Activated naive CD8-positive, alpha-beta T cell treated with anti-CD3 and anti-CD28 coated beads for 36 hours (primary cell): ENCODE data around the gene ALKBH4. TPM values are rescaled to one million over a fixed set of nuclear protein-coding genes. Genes with fewer than 3 reads are reported as not detected.
"Not testable (repeated sequence)": the region's sequence is repeated elsewhere in the genome, so short reads cannot be mapped to it uniquely, and the experiment has no call there.

ENCODE experiments used
- DNase-seq: peaks from one replicate; pipeline ENCODE4 v3.0.0; 2021
- H3K27ac Mint-ChIP-seq: one replicate; pipeline ENCODE4 v1.8.0; 2022; ENCODE audit warnings: mild to moderate bottlenecking, moderate library complexity, mixed read lengths
- H3K27me3 Mint-ChIP-seq: one replicate; pipeline ENCODE4 v1.8.0; 2022; ENCODE audit warnings: mild to moderate bottlenecking, mixed read lengths
- H3K36me3 Mint-ChIP-seq: one replicate; pipeline ENCODE4 v1.8.0; 2021; ENCODE audit warnings: mild to moderate bottlenecking, mixed read lengths
- H3K4me1 Mint-ChIP-seq: one replicate; pipeline ENCODE4 v1.8.0; 2021; ENCODE audit warnings: mixed read lengths
- H3K4me3 Mint-ChIP-seq: one replicate; pipeline ENCODE4 v1.8.0; 2022; ENCODE audit warnings: mild to moderate bottlenecking, moderate library complexity, mixed read lengths
- H3K9me3 Mint-ChIP-seq: one replicate; pipeline ENCODE4 v1.8.0; 2022; ENCODE audit warnings: mixed read lengths
- total RNA-seq, 2 experiments: library from RNA; stranded (reverse); gene quantifications; one replicate each; pipeline ENCODE4 v1.2.3, GENCODE V29; 2021

The ALKBH4 gene
- total RNA-seq, 2 experiments from 2014 or later = 8.8 to 10.1 TPM

GRCh38 chr7:102468478-102469350 is 4.1 kb upstream of the ALKBH4 start:
- Mint-ChIP-seq H3K4me1 (peaks cover 16% of the 10 kb centered on the region), H3K27ac (no peak overlapping the region), H3K27me3 (no peaks in the 10 kb centered on the region), H3K9me3 (no peaks in the 10 kb centered on the region), H3K4me3 (no peak overlapping the region), H3K36me3 (no peaks in the 10 kb centered on the region)
- DNase-seq = no peak

- no peak overlapping the region for H3K27ac Mint-ChIP-seq
- no peak overlapping the region for H3K4me3 Mint-ChIP-seq
- H3K27me3 Mint-ChIP-seq = no peaks in the 10 kb centered on the region
- H3K36me3 Mint-ChIP-seq = no peaks in the 10 kb centered on the region
- DNase-seq = no peak
- H3K4me1 Mint-ChIP-seq = peaks cover 20% of the 10 kb centered on the region
- no peaks in the 10 kb centered on the region for H3K9me3 Mint-ChIP-seq
Measured at GRCh38 chr7:102467581-102468477, 3.2 kb upstream of the ALKBH4 start.

GRCh38 chr7:102466097-102466496 is 1.4 kb upstream of the ALKBH4 start:
- Mint-ChIP-seq H3K36me3 (no peaks in the 10 kb centered on the region), H3K27ac (no peak overlapping the region), H3K4me3 (peak overlapping the region; percentile 93), H3K4me1 (peaks cover 20% of the 10 kb centered on the region), H3K27me3 (no peaks in the 10 kb centered on the region), H3K9me3 (no peaks in the 10 kb centered on the region)
- no peak for DNase-seq

- H3K27ac Mint-ChIP-seq = peak overlapping the region; percentile 81
- H3K4me3 Mint-ChIP-seq = peak overlapping the region; percentile 93
- no peaks in the 10 kb centered on the region for H3K9me3 Mint-ChIP-seq
- no peak for DNase-seq
- H3K27me3 Mint-ChIP-seq = no peaks in the 10 kb centered on the region
- peaks cover 20% of the 10 kb centered on the region for H3K4me1 Mint-ChIP-seq
- H3K36me3 Mint-ChIP-seq = no peaks in the 10 kb centered on the region
Measured at GRCh38 chr7:102463841-102464576, 654 bp downstream of the ALKBH4 start.

DNA sequence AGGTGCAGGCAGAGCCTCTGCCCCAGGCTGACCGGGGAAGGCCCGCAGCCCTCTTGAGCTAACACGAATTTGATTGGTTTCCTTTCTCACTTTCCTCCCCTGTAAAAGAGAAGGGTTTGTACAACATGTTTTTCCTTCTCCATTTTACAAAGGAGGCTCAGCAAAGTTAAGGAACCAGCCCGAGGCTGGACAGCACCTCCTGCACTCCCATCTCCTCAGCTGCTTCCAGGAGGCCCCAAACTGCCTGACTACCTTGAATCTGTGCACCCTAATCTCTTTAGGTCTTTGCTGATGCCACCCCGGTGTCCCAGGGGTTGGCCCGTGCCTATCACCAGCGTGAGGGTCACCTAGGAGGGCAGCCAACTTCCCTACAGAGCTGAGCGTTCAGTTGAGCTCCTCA is 4.2 kb downstream of the ALKBH4 start:
- H3K4me1 Mint-ChIP-seq = peaks cover 8% of the 10 kb centered on the region
- H3K27ac Mint-ChIP-seq = peak overlapping the region; percentile 19
- no peak for DNase-seq
- H3K4me3 Mint-ChIP-seq = no peak overlapping the region
- H3K36me3 Mint-ChIP-seq = peaks cover 2% of the 10 kb centered on the region
- H3K27me3 Mint-ChIP-seq = no peaks in the 10 kb centered on the region
- no peaks in the 10 kb centered on the region for H3K9me3 Mint-ChIP-seq

DNA sequence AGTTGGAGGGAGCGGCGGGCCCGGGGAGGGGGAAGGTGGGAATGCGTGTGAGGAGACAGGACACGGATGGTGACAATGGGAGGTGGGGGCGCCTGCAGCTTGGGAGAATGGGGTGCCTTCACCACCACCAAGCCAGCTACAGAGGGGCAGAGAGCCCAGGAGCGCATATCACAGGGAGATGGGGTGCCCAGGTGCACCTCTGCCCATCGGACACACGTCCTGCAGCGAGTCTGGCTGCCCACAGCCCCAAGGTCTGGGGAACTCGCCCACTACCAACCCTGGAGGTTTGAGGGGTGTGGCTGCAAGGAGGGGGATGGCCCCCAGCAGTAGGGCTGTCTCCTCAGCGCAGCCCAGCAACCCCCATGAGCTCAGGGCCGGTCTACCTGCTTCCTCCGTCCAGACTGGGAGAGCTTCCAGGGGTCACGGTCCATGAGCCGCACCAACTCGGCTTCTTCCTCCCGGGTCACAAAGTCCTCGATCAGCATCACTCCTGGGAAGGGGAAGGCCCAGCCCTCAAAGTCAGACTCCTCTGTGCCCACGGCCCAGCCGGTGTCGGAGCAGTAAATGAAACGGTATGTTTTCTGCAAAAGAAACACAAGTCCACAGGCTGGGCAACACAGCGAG is 5.3 kb downstream of the ALKBH4 start:
- Mint-ChIP-seq H3K4me3 (no peak overlapping the region), H3K9me3 (no peaks in the 10 kb centered on the region), H3K27ac (no peak overlapping the region), H3K27me3 (no peaks in the 10 kb centered on the region), H3K36me3 (peaks cover 2% of the 10 kb centered on the region), H3K4me1 (peaks cover 7% of the 10 kb centered on the region)
- no peak for DNase-seq

GRCh38 chr7:102457352-102457924 is 7.2 kb downstream of the ALKBH4 start:
- H3K36me3 Mint-ChIP-seq = peaks cover 2% of the 10 kb centered on the region
- H3K9me3 Mint-ChIP-seq = no peaks in the 10 kb centered on the region
- no peaks in the 10 kb centered on the region for H3K27me3 Mint-ChIP-seq
- H3K27ac Mint-ChIP-seq = no peak overlapping the region
- no peaks in the 10 kb centered on the region for H3K4me1 Mint-ChIP-seq
- H3K4me3 Mint-ChIP-seq = no peak overlapping the region
- no peak for DNase-seq

DNA sequence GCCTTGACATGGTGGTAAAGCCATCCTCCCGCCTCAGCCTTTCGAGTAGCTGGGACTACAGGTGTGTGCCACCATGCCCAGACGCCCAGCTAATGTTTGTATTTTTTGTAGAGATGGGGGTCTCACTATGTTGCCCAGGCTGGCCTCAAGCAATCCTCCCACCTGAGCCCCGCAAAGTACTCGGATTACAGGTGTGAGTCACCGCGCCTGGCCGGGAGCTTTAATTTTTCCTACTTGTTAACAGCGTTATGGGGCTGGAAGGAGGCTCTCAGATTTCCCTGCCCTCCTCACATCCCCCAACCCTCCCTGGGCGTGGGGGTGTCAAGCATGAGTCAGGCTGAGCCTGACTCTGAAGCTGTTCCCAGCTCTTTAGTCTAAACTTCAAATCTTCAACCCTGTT is 8.3 kb downstream of the ALKBH4 start:
- H3K9me3 Mint-ChIP-seq = no peaks in the 10 kb centered on the region
- DNase-seq = no peak
- H3K36me3 Mint-ChIP-seq = peaks cover 2% of the 10 kb centered on the region
- no peak overlapping the region for H3K27ac Mint-ChIP-seq
- H3K4me1 Mint-ChIP-seq = no peaks in the 10 kb centered on the region
- no peak overlapping the region for H3K4me3 Mint-ChIP-seq
- no peaks in the 10 kb centered on the region for H3K27me3 Mint-ChIP-seq

DNA sequence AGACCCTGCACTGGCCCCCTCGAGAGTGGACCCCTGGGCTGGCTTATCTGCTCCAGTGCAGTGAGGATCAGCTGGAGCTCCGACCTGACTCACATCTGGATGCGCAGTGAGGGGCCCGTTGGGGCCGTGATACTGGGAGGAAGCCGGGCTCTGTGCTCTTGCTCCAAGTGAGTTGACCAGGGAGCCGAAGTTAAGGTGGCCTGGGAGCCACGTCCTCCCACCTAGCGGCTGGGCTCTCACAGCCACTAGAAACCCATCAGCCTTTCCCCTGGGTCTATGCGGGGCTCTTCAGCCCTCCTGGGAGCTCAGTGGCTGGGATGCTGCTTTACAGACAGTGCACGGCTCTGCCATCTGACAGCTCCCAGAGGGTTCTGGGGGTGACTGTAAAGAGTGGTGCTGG is 9.1 kb downstream of the ALKBH4 start:
- H3K27ac Mint-ChIP-seq = no peak overlapping the region
- peaks cover 2% of the 10 kb centered on the region for H3K36me3 Mint-ChIP-seq
- no peaks in the 10 kb centered on the region for H3K9me3 Mint-ChIP-seq
- no peak overlapping the region for H3K4me3 Mint-ChIP-seq
- no peak for DNase-seq
- no peaks in the 10 kb centered on the region for H3K27me3 Mint-ChIP-seq
- H3K4me1 Mint-ChIP-seq = no peaks in the 10 kb centered on the region

GRCh38 chr7:102454932-102455331 is 9.7 kb downstream of the ALKBH4 start:
- not testable (repeated sequence) for H3K4me3 Mint-ChIP-seq, H3K4me1 Mint-ChIP-seq, H3K9me3 Mint-ChIP-seq, DNase-seq, H3K27me3 Mint-ChIP-seq, H3K27ac Mint-ChIP-seq, H3K36me3 Mint-ChIP-seq

DNA sequence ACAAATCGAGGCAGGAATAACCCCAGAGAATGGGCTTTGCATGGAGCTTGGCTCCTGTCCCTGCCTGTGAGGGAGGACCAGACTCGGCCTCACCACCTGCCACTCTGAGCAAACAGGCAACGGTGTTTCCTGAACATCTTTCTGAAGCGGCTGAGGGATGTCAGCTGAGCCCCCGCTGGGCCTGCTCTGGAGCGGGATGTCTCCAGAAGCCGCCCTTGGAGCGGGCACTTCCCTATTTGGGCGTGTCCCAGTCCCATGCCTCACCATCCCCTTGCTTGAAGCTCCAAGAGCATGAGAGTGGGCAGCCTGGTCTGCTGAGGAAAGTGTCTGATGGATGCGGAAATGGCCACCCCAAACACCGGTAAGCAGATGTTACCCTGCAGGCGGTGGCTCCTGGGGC is 10.2 kb downstream of the ALKBH4 start:
- H3K27me3 Mint-ChIP-seq = no peaks in the 10 kb centered on the region
- no peak overlapping the region for H3K27ac Mint-ChIP-seq
- peaks cover 2% of the 10 kb centered on the region for H3K36me3 Mint-ChIP-seq
- no peak overlapping the region for H3K4me3 Mint-ChIP-seq
- no peak for DNase-seq
- H3K4me1 Mint-ChIP-seq = no peaks in the 10 kb centered on the region
- H3K9me3 Mint-ChIP-seq = no peaks in the 10 kb centered on the region

DNA sequence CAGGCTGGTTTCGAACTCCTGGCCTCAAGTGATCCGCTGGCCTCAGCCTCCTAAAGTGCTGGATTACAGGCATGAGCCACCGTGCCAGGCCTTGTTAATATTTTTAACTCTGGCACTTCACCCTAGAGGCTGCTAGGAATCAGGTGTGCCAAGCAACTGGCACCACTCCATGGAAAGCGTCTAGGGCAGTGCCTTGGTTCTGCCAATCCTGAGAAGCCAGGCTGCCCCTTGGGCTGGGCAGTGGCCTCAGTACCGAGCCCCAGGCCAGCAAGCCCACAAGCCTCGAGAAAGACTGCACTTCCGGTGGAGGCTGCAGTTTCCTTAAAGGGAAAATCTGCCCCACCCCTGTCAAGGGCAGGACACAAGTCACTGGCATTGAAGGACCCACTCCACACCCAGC is 11.3 kb downstream of the ALKBH4 start:
- Mint-ChIP-seq H3K9me3 (no peaks in the 10 kb centered on the region), H3K27me3 (no peaks in the 10 kb centered on the region), H3K4me3 (no peak overlapping the region), H3K4me1 (peaks cover under 1% of the 10 kb centered on the region), H3K36me3 (peaks cover 4% of the 10 kb centered on the region), H3K27ac (no peak overlapping the region)
- DNase-seq = no peak

DNA sequence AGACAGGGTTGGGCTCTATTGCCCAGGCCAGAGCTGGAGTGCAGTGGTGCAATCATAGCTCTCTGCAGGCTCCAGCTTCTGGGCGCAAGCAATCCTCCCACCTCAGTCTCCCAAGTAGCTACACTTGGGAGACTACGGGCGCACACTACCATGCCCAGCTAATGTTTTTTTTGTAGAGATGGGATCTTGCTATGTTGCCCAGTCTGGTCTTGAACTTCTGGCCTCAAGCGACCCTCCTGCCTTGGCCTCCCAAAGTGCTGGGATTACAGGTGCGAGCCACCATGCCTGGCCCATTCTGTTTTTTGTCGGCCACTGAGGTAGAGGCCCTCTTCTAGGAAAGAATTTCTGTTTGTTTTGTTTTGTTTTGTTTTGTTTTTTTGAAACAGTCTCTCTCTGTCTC is 12.2 kb downstream of the ALKBH4 start:
- Mint-ChIP-seq H3K9me3 (no peaks in the 10 kb centered on the region), H3K27ac (no peak overlapping the region), H3K4me1 (peaks cover 2% of the 10 kb centered on the region)

DNA sequence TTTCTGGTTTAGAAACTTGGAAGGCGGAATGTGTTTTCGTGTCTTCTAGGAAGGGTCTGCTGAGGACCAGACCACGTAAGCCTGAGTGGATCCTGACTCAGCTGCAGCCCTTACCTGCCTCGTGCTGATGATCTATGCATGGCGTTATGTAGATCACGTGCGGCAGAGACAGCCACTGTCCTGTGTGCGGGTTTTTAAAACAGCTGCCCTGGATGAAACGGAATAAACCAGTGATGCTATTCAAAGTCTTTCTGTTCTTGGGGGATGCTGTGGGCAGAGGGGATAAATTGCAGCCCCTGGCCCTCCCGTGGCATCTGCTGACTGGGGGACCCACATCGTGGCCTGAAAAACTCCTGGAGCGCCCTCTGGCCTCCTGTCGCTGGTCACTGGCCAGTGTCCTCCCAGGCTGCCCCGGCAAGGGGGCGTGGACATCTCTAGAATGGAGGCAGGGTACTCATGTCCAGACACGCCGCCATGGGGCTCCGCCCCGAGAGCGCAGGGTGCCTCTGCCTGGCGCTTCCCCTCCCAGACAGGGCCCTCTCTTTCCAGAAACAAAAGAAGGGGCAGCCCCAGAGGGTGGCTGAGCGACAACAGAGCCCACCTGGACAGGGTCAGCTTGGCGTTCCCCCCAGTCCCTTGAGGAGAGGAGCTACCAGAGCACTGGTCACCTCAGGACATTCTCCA is 13.2 kb downstream of the ALKBH4 start:
- H3K27ac Mint-ChIP-seq = no peak overlapping the region
- H3K4me1 Mint-ChIP-seq = peaks cover 2% of the 10 kb centered on the region
- H3K9me3 Mint-ChIP-seq = no peaks in the 10 kb centered on the region
- H3K27me3 Mint-ChIP-seq = no peaks in the 10 kb centered on the region
- H3K4me3 Mint-ChIP-seq = no peak overlapping the region
- peaks cover 4% of the 10 kb centered on the region for H3K36me3 Mint-ChIP-seq
- no peak for DNase-seq

More for the DNA sequence above, 12.2 kb downstream of the ALKBH4 start:
- no peaks in the 10 kb centered on the region for H3K27me3 Mint-ChIP-seq
- no peak for DNase-seq
- H3K4me3 Mint-ChIP-seq = no peak overlapping the region
- H3K36me3 Mint-ChIP-seq = peaks cover 4% of the 10 kb centered on the region
